ENCODE data around the gene GPR176.

The GPR176 gene

DNA sequence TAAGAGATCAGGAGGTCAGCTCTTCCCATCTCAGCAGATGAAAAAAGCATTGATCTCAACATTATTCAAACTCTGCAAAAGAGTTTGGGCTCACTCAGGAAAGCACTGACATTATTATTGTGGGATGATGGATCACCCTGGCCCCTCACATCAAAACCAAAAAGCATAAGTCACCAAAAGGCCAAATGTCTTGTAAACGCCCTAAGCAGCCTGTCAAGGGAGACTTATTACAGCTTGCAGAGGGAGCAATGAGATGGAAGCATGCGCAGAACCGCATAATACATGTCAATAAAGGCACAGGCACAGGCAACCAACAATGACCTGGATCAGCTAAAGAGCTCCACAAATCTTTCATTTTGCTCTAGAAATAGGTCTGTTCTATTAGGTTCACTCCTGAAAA is 142.0 kb downstream of the GPR176 start:
- DNase-seq: no peak

DNA sequence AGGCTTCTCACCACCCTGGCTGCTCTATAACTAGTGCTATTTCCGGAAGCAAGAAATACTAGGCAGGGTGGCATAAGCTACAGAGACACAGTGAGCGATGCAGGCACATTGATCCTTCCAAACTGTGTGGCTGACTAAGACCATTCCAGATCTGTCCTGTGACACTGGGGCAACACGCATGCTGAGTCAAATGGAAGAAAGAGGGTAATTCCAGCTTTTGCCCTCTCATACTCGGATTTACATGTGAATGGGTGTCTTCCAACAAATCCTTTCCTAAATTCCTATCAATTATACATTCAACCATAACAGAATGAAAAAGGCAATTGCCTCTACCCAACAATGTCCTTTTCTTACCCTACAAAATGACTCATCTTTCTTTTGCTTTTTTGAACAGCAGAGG is 142.6 kb downstream of the GPR176 start:
- DNase-seq: no peak

DNA sequence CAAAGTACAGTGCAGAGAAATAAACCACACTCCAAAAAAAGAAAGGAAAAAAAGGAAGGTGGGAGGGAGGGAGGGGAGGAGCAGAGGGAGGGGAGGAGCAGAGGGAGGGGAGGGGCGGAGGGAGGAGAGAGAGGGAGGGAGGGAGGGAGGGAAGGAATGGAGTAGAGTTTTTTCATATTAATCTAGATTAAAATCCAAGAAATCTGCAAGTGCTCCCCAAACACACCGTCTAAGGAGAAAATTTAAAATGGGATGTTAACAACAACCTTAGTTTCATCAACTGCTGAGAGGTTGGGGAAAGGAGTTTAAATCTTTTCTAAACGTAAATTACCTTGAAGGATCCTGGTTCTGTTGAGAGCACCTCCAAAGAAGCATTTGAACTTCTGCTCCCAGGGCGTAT is 144.0 kb downstream of the GPR176 start:
- DNase-seq: no peak

DNA sequence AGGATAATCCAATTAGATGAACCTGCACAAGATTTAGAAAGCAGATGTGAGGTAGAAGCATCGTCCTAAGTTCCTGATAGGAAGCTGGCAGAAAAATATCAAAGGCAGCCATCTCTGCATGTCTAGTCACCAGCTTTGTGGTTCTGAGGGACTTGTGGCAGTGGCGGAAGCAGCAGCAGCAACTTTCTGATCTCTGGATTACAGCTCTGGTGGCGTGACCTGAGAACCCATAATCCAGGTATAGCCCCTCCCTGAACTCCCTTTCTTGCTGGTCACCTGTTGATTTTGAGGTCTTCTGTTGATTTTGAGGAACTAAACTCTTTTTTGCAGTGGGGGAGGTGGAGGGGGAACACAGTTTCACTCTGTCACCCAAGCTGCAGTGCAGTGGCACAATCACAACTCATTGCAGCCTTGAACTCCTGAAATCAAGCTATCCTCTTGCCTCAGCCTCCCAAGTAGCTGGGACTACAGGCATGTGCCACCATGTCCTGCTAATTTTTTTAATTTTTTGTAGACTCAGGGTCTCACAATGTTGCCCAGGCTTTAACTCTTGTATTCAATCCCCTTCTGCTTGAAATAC is 145.3 kb downstream of the GPR176 start:
- no peak for DNase-seq

DNA sequence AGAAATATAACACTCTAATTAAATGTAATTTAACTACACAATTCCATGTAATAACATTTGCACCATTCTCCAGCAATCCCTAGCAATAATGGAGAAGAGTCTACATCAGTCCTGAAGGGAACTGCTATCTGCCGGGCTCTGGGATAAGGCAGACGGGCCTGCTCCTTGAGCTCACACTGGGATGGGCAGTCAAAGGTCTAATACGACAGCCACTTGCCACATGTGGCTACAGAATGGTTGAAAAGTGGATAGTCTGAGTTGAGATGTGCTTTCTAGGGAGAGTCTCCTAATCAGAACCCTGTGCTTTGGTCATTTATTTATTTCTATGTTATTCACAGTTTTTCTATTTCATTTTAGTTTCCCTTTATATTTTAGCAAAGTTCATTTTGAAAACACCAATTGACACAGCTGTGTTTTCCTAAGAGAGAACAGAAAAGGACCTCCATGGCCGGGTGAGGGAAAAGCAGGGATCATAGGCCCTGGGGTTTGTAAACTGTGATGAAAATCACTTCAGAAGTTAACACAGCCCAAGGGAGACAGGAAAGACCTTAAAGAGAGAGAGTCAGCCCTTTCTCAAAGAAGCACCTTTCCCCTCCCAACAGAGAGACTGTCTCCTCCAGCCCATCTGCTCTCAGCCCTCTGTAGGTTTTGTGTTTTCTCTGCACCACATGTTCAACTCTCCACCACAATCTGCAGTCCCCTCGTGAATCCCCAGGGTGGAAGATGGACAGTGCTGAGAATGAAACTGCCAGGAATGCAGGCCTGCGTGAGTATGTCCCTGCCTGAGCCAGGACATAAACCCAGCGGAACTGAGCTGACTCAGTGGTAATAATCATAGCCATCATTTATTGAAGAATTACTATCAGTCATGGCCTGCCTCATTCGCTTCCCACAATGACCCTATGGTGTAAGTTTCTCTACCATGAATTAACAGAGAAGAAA is 149.0 kb downstream of the GPR176 start:
- peak; percentile 61 for DNase-seq

DNA sequence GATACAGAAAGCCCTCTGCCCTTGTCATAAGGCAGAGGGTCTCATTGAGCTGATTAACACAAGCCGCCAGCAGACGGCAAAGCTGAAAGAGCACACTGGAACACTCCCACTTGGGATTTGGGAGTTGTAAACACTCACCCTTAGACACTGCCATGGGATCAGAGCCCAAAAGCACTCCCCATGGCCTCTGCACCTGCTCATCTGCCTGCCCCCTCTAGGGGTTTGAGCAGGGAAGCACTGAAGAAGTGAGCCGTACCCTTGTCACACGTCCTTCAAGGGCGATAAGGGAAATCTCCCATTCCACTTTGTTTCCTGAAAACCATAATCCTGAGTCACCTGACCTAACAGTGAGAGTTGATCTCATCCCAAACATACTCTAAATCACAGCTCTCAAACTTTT is 152.1 kb downstream of the GPR176 start:
- no peak for DNase-seq

DNA sequence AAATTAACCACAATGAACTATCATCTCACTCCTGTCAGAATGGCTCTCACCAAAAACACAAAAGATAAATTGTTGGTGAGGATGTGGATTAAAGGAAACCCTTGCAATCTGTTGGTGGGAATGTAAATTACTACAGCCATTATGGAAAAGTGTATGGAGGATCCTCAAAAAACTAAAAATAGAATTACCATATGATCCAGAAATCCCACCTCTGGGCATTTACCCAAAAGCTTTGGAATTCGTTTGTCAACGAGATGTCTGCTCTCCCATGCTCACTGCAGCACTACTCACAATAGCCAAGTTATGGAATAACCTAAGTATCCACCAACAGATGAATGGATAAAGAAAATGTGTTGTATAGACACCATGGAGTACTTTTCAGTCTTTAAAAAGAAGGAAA is 159.1 kb downstream of the GPR176 start:
- no peak for DNase-seq

DNA sequence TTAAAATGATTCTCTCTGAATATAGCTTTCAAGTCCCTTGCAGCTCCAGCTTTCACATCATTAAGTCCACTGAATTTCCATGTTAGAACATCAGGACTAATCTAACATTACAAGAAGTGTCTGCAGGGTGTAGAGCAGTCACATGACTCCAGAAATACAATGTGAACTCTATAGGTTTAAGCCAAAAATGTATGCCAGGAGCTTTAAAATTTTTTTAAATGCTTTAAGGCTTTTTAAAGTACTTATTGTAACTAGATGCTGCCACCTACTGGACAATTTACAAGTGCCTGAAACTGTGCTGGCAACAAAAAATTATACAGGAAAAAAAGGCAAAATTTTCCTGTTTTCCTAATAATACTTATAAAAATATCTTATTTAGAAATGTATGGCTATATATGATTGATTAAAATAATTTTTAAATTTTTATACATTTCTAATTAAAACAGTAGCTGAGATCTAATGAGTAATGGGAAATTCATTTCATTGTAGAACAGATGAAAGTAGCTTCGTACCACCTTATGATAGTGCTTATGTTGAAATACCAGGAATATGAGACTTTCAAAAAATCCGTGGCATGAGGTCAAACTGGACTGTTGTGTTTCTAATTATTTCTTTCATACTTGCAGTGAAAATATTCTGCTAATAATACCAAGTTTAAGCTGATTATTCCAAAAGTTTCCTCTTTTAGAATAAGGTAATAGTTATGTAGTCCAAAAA is 163.1 kb downstream of the GPR176 start:
- peak; percentile 27 for DNase-seq

DNA sequence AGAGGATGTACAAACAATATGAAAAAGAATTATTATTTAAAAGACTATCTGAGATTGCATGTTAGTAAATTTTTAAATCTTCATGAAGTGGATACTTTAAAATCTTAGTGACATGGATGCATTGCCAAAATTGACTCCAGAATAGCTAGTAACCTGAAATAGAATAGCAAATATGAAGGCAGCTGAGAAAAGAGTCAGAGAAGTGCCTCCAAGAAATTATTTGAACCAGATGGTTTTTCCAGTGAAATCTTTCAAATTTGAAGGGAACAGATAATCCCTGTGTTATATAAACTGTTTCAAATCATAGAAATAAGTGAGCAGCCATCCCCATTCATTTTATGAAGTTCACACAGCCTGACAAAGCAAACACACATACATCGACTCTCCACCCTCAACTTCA is 167.1 kb downstream of the GPR176 start:
- DNase-seq: no peak

DNA sequence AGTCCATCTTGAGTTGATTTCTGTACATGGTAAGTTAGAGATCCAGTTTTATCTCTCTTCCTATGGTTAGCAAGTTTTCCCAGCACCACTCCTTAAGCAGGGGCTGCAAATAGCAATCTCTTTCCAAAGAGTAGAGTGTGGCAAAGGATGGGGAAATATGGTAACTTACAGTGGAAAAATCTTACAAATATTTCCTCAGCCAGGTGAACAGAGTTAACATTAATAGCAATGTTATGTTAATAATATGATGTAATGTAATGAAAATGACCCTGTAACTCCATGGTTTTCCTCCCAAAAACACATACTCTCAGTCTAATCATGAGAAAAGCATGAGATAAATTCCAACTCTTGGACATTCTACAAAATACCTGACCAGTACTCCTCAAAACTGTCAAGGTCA is 167.8 kb downstream of the GPR176 start:
- DNase-seq: no peak
